HG03139 (cell line): ENCODE results near the gene MEF2B.

ENCODE experiments used
- ATAC-seq: cut with Tn5 transposase; IDR thresholded peaks from one replicate; pipeline ENCODE4 v1.9.1; 2021; ENCODE audit not compliant: unreplicated experiment

The MEF2B gene

DNA sequence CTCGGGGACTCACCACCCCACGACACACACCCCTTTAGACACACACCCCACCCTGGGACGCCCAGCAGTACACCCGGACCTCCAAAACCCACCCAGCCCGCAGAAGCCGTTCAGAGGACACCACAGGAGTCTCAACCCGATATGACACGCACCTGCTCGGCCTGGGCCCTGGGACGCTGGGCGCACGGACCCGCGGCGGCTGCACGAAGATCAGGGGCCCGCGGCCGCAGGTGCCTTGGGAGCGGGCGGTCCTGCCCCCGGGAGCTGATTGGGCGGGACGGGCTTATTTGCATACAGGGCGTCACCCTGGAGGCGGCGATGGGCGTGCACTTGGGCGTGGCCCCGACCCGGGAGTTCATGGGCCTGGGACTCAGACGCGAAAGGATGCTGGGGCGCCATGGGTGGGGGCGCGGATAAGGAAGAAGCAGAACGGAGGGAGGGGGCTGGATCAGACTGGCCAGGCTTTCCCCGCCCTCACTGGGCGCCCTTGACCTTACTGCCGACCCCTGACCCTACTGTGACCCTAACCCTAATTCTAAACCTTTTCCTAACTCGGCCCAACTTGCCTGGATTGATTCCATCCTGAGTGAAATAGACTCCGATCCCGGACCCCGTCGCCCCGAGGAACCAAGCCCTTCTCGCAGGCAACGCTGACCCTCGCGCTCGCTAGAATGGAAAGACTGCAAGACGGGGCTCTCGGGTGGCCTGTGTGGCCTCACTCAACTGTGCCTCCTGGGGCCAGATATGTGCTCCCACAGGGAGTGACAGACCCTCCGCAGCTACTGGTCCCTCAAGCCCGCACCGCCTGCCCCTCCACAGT lies at the start of gene MEF2B:
Gene MEF2B (minus strand): TSS at position 211 of the 820 bp plus-strand sequence. CDS start 19,528 bp downstream, outside the sequence.
- ATAC-seq, result peak; percentile 79

DNA sequence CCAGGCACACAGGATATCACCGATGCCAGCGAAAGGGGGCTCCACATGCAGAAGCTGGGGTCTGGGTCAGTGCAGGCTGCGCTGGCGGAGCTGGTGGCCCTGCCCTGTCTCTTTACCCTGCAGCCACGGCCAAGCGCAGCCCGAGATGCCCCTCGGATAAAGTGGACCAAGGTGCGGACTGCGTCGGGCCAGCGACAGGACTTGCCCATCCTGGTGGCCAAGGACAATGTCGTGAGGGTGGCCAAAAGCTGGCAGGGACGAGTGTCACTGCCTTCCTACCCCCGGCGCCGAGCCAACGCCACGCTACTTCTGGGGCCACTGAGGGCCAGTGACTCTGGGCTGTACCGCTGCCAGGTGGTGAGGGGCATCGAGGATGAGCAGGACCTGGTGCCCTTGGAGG lies 48.8 kb upstream of the MEF2B start:
- no peak for ATAC-seq

DNA sequence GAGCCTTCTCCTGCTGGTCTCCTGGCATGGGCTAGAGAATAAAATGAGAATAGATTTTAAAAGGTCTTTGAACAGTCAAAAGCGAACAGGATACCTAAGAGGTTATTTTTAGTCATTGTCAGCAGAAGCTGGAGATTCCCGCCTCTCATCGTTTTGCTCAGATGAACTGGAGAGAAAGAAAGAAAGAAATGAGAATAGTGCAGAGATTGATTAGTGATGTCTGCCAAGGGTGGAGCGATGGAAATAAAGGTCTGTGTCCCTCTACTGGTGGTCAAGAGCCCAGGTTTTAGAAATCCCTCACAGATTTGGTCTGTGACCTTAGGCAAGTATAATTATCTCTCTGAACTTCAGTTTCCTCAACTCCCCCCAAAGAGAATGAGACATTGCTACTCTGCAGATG lies 47.0 kb upstream of the MEF2B start:
- ATAC-seq, result no peak

DNA sequence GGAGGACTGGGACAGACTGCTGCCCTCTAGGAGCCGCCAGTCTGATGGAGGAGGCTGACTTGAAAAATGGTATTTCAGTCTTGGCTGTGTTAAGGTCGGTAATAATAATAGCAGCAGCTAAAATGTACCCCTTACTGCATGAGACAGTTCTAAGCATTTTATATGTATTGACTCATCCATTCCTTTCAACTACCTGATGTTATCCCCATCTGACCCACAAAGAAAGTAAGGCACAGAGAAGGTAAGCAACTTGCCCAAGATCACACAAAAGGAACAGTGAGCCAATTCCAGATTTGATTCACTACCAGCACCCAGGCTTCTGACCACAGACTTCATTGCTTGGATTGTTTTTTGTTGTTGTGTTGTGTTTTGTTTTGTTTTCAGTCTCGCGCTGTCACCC lies 45.7 kb upstream of the MEF2B start:
- ATAC-seq, result no peak

DNA sequence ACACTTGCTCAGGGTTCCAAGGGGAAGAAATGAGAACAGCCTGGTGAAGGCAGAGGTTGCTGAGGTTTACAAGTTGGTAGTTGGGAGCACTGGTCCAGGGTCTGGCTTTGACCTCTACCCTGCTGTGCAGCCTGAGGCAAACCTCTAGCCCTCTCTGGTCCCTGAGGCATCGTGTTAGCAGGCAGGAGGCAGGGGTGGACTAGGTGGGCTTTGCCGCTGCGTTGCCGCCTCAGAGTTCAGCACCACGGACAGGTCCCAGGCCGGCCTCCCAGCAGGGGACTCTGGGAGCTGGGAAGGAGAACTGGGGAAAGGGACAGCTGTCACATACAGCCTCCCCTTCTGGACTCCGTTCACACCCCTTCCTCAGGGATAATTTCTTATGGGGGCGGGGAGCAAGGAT lies 44.8 kb upstream of the MEF2B start:
- ATAC-seq, result no peak

DNA sequence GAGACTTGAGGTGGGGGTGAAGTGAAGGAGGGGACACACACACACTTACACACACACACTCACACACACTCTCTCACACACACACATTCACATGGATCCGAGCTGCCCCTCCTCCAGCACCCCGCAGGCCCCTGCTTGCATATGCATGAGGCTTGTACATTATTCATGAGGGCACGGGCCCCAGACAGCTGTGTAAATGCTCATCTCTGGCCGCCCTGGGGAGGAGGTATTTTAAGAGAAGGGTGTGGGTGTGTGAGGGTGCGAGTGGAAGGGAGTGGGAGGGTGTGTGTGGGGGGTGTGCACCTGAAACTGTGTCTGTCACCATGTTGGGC lies 44.1 kb upstream of the MEF2B start:
- no peak for ATAC-seq

DNA sequence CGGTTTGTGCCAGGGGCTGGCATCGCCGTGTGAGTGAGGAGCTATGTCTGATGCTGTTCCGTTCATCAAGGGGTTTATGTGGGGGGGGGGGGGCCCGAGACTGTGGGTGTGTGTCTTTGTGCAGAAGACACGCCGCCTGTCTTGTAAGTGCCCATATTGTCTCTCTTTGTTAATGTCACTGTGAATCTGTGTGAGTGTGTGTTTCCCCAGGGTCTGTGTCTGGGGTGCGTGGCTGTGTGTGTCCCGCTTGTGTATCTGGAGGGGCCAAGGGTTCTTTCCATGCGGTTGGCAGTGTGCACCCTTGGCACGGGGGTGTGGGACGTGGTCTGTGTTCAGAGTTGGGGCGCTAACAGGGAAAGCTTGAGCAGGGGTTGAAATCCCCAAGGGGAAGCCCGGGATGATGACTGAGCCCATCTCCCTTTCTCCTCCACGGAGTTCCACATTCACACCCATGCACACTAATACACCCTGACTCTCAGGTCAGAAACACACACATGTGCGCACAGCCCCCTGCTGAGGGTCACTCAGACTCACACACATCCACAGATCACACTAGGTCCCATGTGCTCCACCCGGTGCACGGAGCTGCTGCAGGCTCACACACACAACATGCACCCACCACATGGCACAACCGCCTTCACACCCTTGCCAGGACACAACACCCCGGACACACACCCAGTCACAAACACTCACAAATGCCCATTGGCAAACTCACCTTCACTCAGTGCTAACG lies 43.5 kb upstream of the MEF2B start:
- ATAC-seq, result no peak

DNA sequence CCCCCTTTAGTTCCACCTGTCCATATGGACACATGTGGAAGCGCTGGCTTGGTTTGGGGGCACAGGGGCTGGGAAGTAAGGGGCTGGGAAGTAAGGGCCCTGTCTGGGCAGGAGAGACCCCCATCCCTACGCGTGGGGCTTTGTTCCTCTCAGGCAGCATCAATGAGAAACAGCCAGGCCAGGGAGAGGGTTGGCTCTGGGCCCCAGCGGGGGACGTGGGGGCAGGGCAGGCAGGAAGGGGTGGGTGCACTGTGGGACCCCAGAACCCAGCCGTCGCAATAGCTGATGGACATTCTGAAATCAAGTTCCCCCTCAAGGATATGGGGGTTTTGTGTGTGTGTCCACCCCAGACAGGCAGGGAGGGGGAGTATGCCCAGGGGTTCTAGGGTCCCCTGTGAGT lies 42.9 kb upstream of the MEF2B start:
- no peak for ATAC-seq

DNA sequence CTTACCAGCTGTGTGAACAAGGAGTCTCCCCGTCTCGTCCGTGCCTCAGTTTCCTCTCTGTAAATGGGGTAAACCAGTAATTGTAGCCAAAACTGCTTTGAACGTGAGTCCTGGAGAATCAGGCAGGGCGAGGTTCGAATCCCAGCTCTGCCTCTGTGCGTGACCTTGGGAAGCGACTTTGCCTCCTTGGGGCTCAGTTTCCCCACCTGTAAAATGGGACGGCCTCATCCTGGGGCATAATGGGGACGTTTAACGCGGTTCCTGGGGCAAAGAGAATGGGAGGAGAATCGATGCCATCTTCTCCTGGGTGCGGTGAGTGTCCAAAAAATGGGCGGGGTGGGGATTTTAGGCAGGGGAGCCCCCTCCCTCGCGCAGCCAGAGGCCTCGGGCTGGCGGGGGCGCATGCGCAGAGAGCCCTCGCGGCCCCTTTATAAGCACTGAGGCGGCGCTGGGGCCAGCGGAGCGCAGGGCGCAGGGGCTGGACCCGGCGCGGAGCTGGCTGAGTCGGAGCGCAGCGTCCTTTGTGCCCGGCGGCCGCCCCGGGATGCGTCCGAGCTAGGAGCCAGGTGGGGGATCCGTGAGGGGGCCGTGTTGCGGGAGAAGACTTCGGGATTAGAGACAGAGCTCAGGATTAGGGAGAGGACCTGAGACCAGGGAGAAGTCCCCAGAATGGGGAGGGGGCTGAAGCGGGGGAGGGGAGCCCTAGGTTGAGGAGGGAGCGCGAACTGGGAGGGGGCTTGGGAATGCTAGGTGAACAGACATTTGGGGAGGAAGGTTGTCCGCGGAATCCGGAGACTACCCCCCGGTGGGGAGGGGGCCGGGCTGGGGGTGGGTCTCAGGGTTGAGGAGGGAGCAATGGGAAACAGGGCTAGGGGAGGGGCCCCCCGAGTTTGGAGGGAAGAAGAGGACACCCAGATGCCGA lies 41.7 kb upstream of the MEF2B start, which contains the start of gene NCAN:
Gene NCAN (plus strand): TSS at position 460 of the 922 bp plus-strand sequence. CDS start 4,996 bp downstream, outside the sequence.
- no peak for ATAC-seq

DNA sequence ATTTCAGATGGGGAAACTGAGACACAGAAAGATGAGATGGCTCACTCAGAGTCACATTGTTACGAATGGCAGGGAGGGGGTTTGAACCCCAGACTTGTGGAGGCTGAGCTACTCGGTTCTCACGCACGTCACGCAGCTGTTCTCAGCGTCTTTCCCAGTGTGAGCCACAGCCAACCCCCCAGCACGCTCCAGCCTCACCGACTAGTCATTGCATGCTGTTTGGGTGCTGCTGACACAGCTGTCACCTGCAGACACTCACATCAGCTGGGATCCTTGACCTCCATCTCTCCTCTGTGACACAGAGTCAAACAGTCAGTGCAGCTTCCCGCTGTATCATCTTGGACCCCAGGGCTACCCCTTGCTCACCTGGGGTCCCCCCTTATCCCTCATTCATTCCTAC lies 39.3 kb upstream of the MEF2B start:
- ATAC-seq, result no peak

DNA sequence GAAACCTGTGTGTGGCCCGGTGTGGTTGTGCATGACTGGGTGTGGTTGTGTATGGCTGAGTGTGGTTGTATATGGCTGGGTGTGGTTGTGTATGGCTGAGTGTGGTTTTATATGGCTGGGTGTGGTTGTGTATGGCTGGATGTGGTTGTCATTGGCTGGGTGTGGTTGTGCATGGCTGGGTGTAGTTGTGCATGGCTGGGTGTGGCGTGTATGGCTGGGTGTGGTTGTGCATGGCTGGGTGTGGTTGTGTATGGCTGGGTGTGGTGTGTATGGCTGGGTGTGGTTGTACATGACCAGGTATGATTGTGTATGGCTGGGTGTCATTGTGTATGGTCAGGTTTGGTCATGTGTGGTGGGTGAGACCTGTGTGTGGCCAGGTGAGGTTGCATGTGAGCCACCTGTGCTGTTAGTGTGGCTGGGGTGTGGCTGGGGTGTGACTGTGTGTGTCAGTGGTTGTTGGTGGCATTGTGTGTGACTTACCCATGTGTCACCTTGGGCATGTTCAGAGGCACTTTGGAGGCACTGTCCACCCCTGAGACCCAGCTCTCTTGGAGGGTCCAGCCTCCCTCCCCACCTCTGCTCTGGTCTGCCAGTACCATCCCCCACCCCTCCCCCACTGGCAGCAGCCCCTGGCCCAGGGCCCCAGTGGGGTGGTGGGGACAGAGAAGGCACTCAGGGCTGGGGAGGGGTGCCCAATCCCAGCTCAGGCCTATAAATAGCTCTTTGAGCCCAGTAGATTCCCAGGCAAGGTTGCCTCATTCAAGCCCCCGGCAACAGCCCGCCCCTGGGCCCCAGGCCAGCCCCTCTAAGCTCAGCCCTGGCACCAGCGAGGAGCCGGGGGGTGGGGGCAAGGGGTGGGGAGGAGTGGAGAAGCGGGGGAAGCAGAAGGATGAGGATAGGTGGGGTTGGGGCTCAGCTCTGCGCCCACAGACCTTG lies 37.8 kb upstream of the MEF2B start:
- no peak for ATAC-seq

DNA sequence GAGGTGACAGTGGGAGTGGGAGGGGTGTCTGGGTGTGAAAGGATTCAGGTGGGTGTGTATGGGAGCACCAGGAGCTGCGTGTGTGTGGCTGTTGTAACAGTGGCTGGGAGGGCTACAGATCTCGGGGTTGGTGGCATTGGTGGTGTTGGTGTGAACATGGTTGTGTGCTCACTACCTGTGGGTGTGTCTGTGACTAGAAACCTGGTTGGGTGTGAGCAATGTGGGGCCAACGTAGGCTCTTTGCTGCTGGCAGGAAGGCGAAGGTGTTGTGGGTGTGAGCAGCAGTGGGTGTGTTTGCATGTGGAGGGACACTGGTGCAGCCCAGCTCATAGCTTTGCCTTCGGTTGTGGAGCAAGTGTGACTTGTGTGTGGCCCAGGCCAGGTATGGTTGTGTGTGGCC lies 36.9 kb upstream of the MEF2B start:
- ATAC-seq, result no peak

DNA sequence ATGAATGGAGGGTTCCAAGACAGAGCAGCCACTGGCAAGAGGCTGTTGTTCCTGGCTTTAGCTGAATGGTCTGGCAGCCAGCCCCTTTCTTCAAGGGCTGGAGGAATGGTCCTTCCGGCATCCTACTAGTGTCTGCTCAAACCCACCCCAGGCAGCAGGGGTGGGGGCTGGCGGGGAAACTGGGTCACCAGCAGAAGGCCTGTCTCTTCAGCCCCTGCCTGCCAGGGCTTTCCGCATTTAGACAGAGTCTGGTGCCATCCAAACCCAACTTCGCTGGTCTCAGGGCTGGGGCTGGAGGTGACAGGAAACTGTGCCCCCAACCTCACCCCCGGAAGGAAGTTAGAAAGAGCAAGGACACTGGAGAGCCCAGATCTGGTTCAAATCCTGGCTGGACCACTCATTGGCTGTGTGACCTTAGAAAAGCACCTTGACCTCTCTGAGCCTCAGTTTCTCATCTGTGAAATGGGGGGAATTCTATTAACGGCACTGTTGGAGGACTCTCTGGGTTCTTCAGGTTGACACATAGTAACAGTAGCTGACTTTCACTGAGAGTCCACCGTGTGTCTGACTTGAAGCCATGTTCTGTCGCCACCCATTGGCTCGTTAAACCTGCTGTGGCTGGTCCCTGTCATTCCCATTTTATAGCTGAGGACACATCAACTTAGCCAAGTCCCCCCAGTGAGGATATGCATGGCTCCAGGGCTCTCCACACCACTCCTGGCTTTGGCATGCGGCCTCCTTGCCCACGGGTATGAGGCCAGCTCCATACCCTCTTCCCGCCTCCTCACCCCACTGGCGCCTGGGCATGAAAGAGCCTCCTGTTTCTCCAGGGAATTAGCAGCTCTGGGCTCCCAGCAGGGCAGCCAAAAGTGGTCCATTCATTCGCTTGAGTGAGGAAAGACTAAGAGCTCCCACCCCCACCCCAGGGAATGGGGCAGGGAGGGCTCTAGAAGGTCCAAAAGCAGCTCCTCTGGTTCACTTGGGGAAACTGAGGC lies 35.6 kb upstream of the MEF2B start:
- no peak for ATAC-seq

DNA sequence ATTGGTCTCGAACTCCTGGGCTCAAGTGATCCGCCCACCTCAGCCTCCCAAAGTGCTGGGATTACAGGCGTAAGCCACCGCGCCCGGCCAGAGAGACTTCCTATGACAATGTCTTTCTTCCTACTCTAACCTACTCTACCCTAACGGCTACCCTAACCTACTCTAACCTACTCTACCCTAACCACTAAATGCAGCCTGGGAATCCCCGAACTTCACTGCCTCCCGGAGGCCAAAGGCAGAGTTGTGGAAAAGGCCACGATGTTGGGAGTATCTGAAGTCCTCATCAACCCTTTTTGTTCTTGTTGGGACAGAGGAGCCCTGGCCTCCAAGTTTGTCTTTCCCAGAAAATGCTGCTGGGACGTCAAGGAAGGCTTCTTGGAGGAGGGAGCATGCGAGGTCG lies 34.1 kb upstream of the MEF2B start:
- ATAC-seq, result no peak

DNA sequence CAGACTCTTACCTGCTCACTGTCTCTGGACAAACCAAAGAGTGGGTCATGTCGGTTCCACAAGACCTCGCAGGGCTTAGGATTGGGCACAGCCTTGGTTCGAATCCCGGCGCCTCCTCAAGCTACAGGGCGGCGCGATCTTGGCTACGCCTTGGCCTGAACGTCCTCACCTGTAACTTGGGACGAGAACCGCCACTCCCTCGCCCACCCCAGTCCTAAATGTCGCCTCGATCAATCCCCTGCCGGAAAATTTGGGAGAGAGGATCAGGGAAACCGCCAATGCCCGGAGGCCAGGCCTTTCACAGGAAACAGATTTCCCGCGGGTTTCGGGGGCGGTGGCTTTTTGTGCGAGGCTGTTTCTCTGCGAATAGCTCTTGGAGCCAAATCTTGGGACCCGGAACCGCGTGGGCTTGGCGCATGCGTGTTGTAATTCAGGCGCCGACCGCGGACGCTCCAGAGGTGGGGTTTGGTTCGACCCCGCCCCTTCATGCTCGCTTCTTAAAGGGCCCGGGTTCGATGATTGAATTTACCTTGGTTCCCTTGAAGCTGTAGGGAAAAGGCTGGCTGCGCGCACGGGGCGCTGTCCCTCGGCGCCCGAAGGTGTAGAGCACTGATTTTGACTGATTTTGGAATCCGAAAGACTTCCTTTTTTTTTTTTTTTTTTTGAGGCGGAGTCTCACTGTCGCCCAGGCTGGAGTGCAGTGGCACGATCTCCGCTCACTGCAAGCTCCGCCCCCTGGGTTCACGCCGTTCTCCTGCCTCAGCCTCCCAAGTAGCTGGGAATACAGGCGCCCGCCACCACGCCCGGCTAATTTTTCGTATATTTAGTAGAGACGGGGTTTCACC lies 33.2 kb upstream of the MEF2B start, which contains the start of gene NR2C2AP:
Gene NR2C2AP (minus strand): TSS at position 403 of the 845 bp plus-strand sequence. CDS start 354 bp downstream, at position 49.
- ATAC-seq, result peak; percentile 59

DNA sequence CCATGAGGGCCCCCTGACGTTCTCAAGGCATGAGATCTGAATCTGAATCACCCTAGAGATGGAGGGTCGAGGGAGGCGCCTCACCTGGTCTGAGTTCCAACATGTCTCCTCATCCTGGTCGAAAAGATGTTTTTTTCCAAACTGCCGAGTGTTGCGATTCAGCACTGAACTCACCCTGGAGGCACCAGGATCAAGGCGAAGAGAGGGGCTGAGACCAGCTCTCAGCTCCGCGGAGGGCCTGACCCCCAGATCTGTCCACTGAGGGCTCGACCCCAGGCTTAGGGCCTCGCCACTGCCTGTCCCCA lies 32.6 kb upstream of the MEF2B start:
- ATAC-seq, result no peak

DNA sequence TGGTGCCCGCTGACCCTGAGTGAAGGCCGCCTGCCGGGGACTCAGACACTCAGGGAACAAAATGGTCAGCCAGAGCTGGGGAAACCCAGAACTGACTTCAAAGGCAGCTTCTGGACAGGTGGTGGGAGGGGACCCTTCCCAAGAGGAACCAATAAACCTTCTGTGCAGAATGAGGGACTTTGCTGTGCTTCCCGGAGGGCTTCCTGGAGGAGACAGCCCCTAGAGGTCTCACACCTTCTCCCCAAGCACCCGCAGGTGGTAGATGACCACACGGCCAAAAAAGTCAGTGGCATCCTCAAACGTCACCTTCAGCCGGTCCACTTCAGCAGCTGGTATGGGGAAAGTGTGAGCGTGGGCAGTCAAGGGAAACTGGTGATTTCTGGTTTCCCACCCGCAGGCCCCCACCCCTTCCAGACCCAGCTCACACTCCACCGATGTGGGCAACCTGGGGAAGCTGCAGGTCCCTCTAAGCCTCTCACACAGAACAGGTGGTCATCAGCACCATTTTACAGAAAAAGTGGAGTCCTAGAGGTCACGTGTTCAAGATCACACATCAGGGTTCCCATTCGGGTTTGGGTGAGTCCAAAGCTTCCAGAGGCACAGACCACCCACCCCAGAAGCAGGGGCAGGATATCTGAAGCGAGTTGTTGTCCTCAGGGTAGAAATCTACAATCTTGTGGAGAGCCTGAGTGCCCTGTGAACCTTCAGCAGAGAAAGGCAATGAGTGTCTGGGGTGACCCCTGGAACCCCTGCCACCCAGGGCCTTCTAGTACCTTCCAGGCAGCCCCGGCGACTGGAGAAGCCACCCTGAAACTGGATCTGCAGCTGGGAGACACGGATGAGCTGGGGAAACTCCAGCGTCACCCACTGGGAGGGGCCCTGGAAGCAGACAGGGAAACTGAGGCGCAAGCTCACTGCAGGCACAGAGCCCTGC lies 31.9 kb upstream of the MEF2B start:
- no peak for ATAC-seq
